ENCODE results near the gene PMM1. TPM values are rescaled to one million over a fixed set of nuclear protein-coding genes. Genes with fewer than 3 reads are reported as not detected.

Gene PMM1
- total RNA-seq, 4 donors from 2014 or later: 21.0 to 76.5 (median 34.6) TPM

GRCh38 chr22:41530890-41531714 lies 58.5 kb downstream of the PMM1 start:
- TF ChIP-seq CTCF (IDR thresholded peaks at IDR 0.05) (no peak), POLR2A (IDR thresholded peaks at IDR 0.05) (no peak)
- Histone ChIP-seq H3K27ac (no peak overlapping the region), H3K4me1 (peaks cover 0 to 5% of the 10 kb centered on the region in 2 donors), H3K36me3 (no peaks in the 10 kb centered on the region), H3K9me3 (no peaks in the 10 kb centered on the region), H3K4me3 (no peak overlapping the region), H3K27me3 (no peaks in the 10 kb centered on the region)
- intact Hi-C loops (cut with DNase I; ENCODE audit: low total_unique reads): loop anchor here (5.0 kb wide), 1 partner anchor 129 kb away; no protein-coding TSS in a partner anchor
- DNase-seq: no peak

GRCh38 chr22:41528938-41529561 lies 60.6 kb downstream of the PMM1 start:
- TF ChIP-seq POLR2A (IDR thresholded peaks at IDR 0.05): no peak
- TF ChIP-seq CTCF (IDR thresholded peaks at IDR 0.05): no peak
- H3K27ac ChIP-seq: no peak overlapping the region
- no peaks in the 10 kb centered on the region for H3K9me3 ChIP-seq
- intact Hi-C loops (cut with DNase I; ENCODE audit: low total_unique reads): loop anchor here (5.0 kb wide), 1 partner anchor 137 kb away; no protein-coding TSS in a partner anchor
- no peak for DNase-seq
- no peak overlapping the region for H3K4me3 ChIP-seq
- peaks cover 0 to 14% of the 10 kb centered on the region in 2 donors for H3K4me1 ChIP-seq
- no peaks in the 10 kb centered on the region for H3K27me3 ChIP-seq
- H3K36me3 ChIP-seq: no peaks in the 10 kb centered on the region

GRCh38 chr22:41528132-41528766 lies 61.4 kb downstream of the PMM1 start:
- Histone ChIP-seq H3K27ac (no peak overlapping the region), H3K27me3 (no peaks in the 10 kb centered on the region)
- TF ChIP-seq POLR2A (IDR thresholded peaks at IDR 0.05) (no peak), CTCF (IDR thresholded peaks at IDR 0.05) (no peak)

More at GRCh38 chr22:41528132-41528766, 61.4 kb downstream of the PMM1 start:
- H3K36me3 ChIP-seq: no peaks in the 10 kb centered on the region
- H3K9me3 ChIP-seq: no peaks in the 10 kb centered on the region
- intact Hi-C loops (cut with DNase I; ENCODE audit: low total_unique reads): loop anchor here (5.0 kb wide), 1 partner anchor 136 kb away; no protein-coding TSS in a partner anchor
- no peak for DNase-seq
- H3K4me1 ChIP-seq: peaks cover 0 to 14% of the 10 kb centered on the region in 2 donors
- no peak overlapping the region for H3K4me3 ChIP-seq

Other genes starting within 250 kb of the PMM1 start
- gene TEF, start 207.9 kb downstream of the PMM1 start, total RNA-seq: 10 to 100 TPM in 2 of 4 donors, 1 to 10 TPM in 2; 8.5 to 73.7 (median 15.1) TPM
- 10 to 100 TPM; 15.6 to 97.1 (median 27.8) TPM for gene TOB2, start 143.0 kb downstream of the PMM1 start, total RNA-seq
- gene PHF5A, start 121.1 kb downstream of the PMM1 start, total RNA-seq: 10 to 100 TPM; 38.5 to 65.1 (median 46.4) TPM
- gene ACO2, start 120.7 kb downstream of the PMM1 start, total RNA-seq: 10 to 100 TPM; 21.5 to 64.4 (median 47.1) TPM
- gene POLR3H, start 45.4 kb downstream of the PMM1 start, total RNA-seq: 10 to 100 TPM in 2 of 4 donors, 1 to 10 TPM in 2; 3.2 to 41.9 (median 16.6) TPM
- 10 to 100 TPM in 2 of 4 donors, 1 to 10 TPM in 2; 2.4 to 83.0 (median 19.6) TPM for gene CSDC2, start 28.8 kb downstream of the PMM1 start, total RNA-seq
- 10 to 100 TPM in 2 of 4 donors, 1 to 10 TPM in 2; 6.4 to 34.2 (median 9.6) TPM for gene DESI1, start 31.2 kb upstream of the PMM1 start, total RNA-seq
- 100 to 1,000 TPM in 3 of 4 donors, 10 to 100 TPM in 1; 89.1 to 303 (median 157) TPM for gene XRCC6, start 31.5 kb upstream of the PMM1 start, total RNA-seq
- 100 to 1,000 TPM in 2 of 4 donors, 10 to 100 TPM in 2; 62.1 to 136 (median 96.2) TPM for gene SNU13, start 99.0 kb upstream of the PMM1 start, total RNA-seq
- 1 to 10 TPM in 1 of 4 donors, under 1 TPM in 1, not detected in 2; 0.70 to 1.9 TPM for gene MEI1, start 109.7 kb upstream of the PMM1 start, total RNA-seq
- gene CCDC134, start 210.8 kb upstream of the PMM1 start, total RNA-seq: 10 to 100 TPM in 2 of 4 donors, 1 to 10 TPM in 2; 4.1 to 24.3 (median 11.0) TPM
- 10 to 100 TPM; 10.2 to 61.0 (median 29.0) TPM for gene SREBF2, start 243.3 kb upstream of the PMM1 start, total RNA-seq

All from uterus (tissue), 4 donors.